Activated CD8-positive, alpha-beta T cell treated with anti-CD3 and anti-CD28 coated beads for 36 hours (primary cell): ENCODE results near the gene CYP2C19. TPM values are rescaled to one million over a fixed set of nuclear protein-coding genes. Genes with fewer than 3 reads are reported as not detected.

ENCODE experiments used
- ATAC-seq: fragments of 200-7000 bp; cut with Tn5 transposase; one replicate; pipeline ENCODE4 v1.10.0; 2021; ENCODE audit warnings: mild to moderate bottlenecking, moderate library complexity
- CTCF ChIA-PET: fragments of 350-600 bp; sonication (Branson Sonifier 250); formaldehyde crosslinking; loops from one replicate; lab custom pipeline; 2021; ENCODE audit warnings: antibody characterized with exemption; lab: Charles Lee
- POLR2A ChIA-PET: fragments of 350-600 bp; sonication (Branson Sonifier 250); formaldehyde crosslinking; loops from one replicate; lab custom pipeline; 2021; ENCODE audit warnings: antibody characterized with exemption; lab: Charles Lee
- DNase-seq: peaks from one replicate; pipeline ENCODE4 v3.0.0-alpha.2; 2020
- H3K27ac Mint-ChIP-seq: one replicate; pipeline ENCODE4 v1.8.0; 2021; ENCODE audit warnings: mild to moderate bottlenecking, mixed read lengths
- H3K27me3 Mint-ChIP-seq: one replicate; pipeline ENCODE4 v1.8.0; 2021; ENCODE audit warnings: mixed read lengths
- H3K36me3 Mint-ChIP-seq: one replicate; pipeline ENCODE4 v1.8.0; 2021; ENCODE audit warnings: low read depth, mixed read lengths
- H3K4me1 Mint-ChIP-seq: one replicate; pipeline ENCODE4 v1.8.0; 2021; ENCODE audit warnings: low read depth, mixed read lengths
- H3K4me3 Mint-ChIP-seq: one replicate; pipeline ENCODE4 v1.8.0; 2021; ENCODE audit warnings: mild to moderate bottlenecking, moderate library complexity, mixed read lengths
- H3K9me3 Mint-ChIP-seq: one replicate; pipeline ENCODE4 v1.8.0; 2021; ENCODE audit warnings: mixed read lengths
- intact Hi-C: fragments of 100-400 bp; cut with micrococcal nuclease; formaldehyde crosslinking; loops from one replicate; pipeline ENCODE4 v1.10.0; 2022
- total RNA-seq, 2 experiments: library from RNA; stranded (reverse); gene quantifications; one replicate each; pipeline ENCODE4 v1.2.3, GENCODE V29; 2021
- TF ChIP-seq, protein P1 (sequence below): fragments of 200-600 bp; IDR thresholded peaks from one replicate; pipeline ENCODE4 v1.8.0; 2022; ENCODE audit warnings: antibody characterized with exemption, mild to moderate bottlenecking

CYP2C19 gene
- total RNA-seq, 2 experiments from 2014 or later, result not detected

GRCh38 chr10:94858005-94858404 is 95.5 kb downstream of the CYP2C19 start:
- Mint-ChIP-seq H3K27me3 (no peaks in the 10 kb centered on the region), H3K4me1 (no peaks in the 10 kb centered on the region), H3K27ac (no peak overlapping the region), H3K4me3 (no peak overlapping the region), H3K36me3 (no peaks in the 10 kb centered on the region), H3K9me3 (peaks cover 4% of the 10 kb centered on the region)
- POLR2A ChIA-PET, result no interaction called here
- DNase-seq (no peak), ATAC-seq (no peak)
- intact Hi-C loops, result no loop called here
- TF ChIP-seq, protein P1, sequence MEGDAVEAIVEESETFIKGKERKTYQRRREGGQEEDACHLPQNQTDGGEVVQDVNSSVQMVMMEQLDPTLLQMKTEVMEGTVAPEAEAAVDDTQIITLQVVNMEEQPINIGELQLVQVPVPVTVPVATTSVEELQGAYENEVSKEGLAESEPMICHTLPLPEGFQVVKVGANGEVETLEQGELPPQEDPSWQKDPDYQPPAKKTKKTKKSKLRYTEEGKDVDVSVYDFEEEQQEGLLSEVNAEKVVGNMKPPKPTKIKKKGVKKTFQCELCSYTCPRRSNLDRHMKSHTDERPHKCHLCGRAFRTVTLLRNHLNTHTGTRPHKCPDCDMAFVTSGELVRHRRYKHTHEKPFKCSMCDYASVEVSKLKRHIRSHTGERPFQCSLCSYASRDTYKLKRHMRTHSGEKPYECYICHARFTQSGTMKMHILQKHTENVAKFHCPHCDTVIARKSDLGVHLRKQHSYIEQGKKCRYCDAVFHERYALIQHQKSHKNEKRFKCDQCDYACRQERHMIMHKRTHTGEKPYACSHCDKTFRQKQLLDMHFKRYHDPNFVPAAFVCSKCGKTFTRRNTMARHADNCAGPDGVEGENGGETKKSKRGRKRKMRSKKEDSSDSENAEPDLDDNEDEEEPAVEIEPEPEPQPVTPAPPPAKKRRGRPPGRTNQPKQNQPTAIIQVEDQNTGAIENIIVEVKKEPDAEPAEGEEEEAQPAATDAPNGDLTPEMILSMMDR, result no peak
- CTCF ChIA-PET, result no interaction called here

DNA sequence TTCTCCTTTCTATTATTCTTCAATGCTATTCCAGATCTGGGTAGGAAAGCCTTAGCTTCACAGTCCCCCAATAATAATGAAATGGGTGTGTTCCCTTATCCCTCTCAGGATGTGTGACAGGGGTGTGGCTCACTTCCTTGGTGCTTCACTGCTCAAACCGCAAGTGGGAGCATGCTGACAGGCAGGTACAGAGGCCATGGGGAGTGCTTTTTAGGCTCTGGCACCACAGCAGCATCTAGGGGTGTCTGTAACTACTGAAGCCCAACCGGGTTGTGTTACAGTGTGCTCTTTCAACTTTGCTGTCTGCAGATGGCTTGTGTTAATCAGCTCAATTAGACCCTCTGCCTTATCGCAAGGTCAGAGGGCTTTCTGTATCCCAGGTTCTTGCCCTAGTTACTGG is 96.6 kb downstream of the CYP2C19 start:
- TF ChIP-seq, protein P1, result no peak
- ChIA-PET POLR2A (no interaction called here), CTCF (no interaction called here)
- Mint-ChIP-seq H3K27ac (no peak overlapping the region), H3K4me1 (no peaks in the 10 kb centered on the region), H3K27me3 (no peaks in the 10 kb centered on the region), H3K9me3 (peaks cover 9% of the 10 kb centered on the region), H3K36me3 (no peaks in the 10 kb centered on the region), H3K4me3 (no peak overlapping the region)
- intact Hi-C loops, result no loop called here
- DNase-seq, result no peak
- ATAC-seq, result no peak

GRCh38 chr10:94878649-94879048 is 116.2 kb downstream of the CYP2C19 start:
- TF ChIP-seq, protein P1, result no peak
- no peak for ATAC-seq
- Mint-ChIP-seq H3K36me3 (no peaks in the 10 kb centered on the region), H3K27me3 (no peaks in the 10 kb centered on the region), H3K9me3 (peaks cover 6% of the 10 kb centered on the region), H3K27ac (no peak overlapping the region), H3K4me1 (no peaks in the 10 kb centered on the region), H3K4me3 (no peak overlapping the region)
- POLR2A ChIA-PET, result no interaction called here
- no peak for DNase-seq
- intact Hi-C loops, result no loop called here
- CTCF ChIA-PET, result no interaction called here

DNA sequence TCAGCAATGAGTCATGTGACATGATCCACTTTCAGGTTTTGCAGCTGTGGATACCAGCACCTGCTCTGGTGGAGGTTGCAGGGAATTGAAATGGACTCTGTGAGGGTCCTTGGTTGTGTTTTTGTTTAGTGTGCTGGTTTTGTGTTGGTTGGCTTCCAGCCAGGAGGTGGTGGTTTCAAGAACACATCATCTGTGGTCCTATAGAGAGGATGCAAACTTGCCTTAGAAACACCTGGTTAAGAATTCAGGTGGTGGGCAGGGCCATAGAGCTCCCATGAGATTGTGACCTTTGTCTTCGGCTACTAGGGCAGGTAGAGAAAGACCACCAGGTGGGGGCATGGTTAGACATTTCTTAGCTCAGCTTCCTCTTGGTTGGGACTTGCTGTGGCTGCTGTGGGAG is 116.7 kb downstream of the CYP2C19 start:
- H3K36me3 Mint-ChIP-seq, result no peaks in the 10 kb centered on the region
- intact Hi-C loops, result no loop called here
- H3K27ac Mint-ChIP-seq, result no peak overlapping the region
- ATAC-seq (no peak), DNase-seq (no peak)
- POLR2A ChIA-PET, result no interaction called here
- H3K27me3 Mint-ChIP-seq, result no peaks in the 10 kb centered on the region
- TF ChIP-seq, protein P1, result no peak
- peaks cover 6% of the 10 kb centered on the region for H3K9me3 Mint-ChIP-seq
- H3K4me3 Mint-ChIP-seq, result no peak overlapping the region
- CTCF ChIA-PET, result no interaction called here
- H3K4me1 Mint-ChIP-seq, result no peaks in the 10 kb centered on the region

- CTCF ChIA-PET, result no interaction called here
- Mint-ChIP-seq H3K4me3 (no peak overlapping the region), H3K36me3 (no peaks in the 10 kb centered on the region), H3K27me3 (no peaks in the 10 kb centered on the region), H3K4me1 (no peaks in the 10 kb centered on the region), H3K27ac (no peak overlapping the region), H3K9me3 (peaks cover 1% of the 10 kb centered on the region)
- POLR2A ChIA-PET, result no interaction called here
- intact Hi-C loops, result no loop called here
- no peak for DNase-seq
- ATAC-seq, result no peak
- TF ChIP-seq, protein P1, result no peak
Observed at GRCh38 chr10:94889123-94889522, 126.6 kb downstream of the CYP2C19 start.
